ENCODE data around the gene KDM6B.

Gene KDM6B

GRCh38 chr17:7851438-7852261 is 17.6 kb downstream of the KDM6B start:
- H3K4me1 ChIP-seq: peaks cover 3% of the 10 kb centered on the region; the same call in 1 of the 2 replicates
- H3K9me3 ChIP-seq: no peaks in the 10 kb centered on the region
- peak; percentile 87 for DNase-seq
- H3K36me3 ChIP-seq: peaks cover 28% of the 10 kb centered on the region
- no peaks in the 10 kb centered on the region for H3K27me3 ChIP-seq
- TF ChIP-seq, protein P1, sequence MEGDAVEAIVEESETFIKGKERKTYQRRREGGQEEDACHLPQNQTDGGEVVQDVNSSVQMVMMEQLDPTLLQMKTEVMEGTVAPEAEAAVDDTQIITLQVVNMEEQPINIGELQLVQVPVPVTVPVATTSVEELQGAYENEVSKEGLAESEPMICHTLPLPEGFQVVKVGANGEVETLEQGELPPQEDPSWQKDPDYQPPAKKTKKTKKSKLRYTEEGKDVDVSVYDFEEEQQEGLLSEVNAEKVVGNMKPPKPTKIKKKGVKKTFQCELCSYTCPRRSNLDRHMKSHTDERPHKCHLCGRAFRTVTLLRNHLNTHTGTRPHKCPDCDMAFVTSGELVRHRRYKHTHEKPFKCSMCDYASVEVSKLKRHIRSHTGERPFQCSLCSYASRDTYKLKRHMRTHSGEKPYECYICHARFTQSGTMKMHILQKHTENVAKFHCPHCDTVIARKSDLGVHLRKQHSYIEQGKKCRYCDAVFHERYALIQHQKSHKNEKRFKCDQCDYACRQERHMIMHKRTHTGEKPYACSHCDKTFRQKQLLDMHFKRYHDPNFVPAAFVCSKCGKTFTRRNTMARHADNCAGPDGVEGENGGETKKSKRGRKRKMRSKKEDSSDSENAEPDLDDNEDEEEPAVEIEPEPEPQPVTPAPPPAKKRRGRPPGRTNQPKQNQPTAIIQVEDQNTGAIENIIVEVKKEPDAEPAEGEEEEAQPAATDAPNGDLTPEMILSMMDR (IDR thresholded peaks at IDR 0.05; ENCODE audit: low read depth, low read length): peak; percentile 70
- H3K4me3 ChIP-seq (ENCODE audit: low read depth, low read length): no peak overlapping the region

DNA sequence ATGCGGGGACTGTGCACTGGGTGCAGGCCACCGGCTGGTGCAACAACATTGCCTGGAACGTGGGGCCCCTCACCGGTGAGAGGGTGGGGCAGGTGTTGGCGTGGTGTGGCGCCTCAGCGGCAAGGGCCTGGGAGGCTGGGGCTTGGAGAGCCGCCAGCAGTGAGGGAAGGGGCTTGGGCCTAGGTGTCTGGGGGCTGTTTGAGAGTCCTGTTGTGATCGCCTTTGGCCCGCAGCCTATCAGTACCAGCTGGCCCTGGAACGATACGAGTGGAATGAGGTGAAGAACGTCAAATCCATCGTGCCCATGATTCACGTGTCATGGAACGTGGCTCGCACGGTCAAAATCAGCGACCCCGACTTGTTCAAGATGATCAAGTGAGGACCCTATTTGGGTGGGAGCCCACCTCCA is 18.2 kb downstream of the KDM6B start:
- Histone ChIP-seq H3K9me3 (no peaks in the 10 kb centered on the region), H3K4me3 (ENCODE audit: low read depth, low read length) (no peak overlapping the region), H3K36me3 (peaks cover 28% of the 10 kb centered on the region), H3K27me3 (no peaks in the 10 kb centered on the region), H3K4me1 (peaks cover 3% of the 10 kb centered on the region; the same call in 1 of the 2 replicates)
- TF ChIP-seq, protein P1 (IDR thresholded peaks at IDR 0.05; ENCODE audit: low read depth, low read length): no peak
- no peak for DNase-seq

DNA sequence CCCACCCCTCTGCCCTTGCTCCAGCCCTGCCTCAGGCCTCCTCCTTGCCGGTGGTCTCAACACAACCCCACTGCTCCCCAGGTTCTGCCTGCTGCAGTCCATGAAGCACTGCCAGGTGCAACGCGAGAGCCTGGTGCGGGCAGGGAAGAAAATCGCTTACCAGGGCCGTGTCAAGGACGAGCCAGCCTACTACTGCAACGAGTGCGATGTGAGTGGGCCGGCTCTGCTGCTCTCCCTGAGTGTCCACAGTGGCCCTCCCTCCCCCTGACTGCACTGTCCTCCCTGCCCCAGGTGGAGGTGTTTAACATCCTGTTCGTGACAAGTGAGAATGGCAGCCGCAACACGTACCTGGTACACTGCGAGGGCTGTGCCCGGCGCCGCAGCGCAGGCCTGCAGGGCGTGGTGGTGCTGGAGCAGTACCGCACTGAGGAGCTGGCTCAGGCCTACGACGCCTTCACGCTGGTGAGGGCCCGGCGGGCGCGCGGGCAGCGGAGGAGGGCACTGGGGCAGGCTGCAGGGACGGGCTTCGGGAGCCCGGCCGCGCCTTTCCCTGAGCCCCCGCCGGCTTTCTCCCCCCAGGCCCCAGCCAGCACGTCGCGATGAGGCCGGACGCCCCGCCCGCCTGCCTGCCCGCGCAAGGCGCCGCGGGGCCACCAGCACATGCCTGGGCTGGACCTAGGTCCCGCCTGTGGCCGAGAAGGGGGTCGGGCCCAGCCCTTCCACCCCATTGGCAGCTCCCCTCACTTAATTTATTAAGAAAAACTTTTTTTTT is 19.1 kb downstream of the KDM6B start:
- no peak for DNase-seq
- H3K4me3 ChIP-seq (ENCODE audit: low read depth, low read length): no peak overlapping the region
- no peaks in the 10 kb centered on the region for H3K27me3 ChIP-seq
- peaks cover 3% of the 10 kb centered on the region; the same call in 1 of the 2 replicates for H3K4me1 ChIP-seq
- TF ChIP-seq, protein P1 (IDR thresholded peaks at IDR 0.05; ENCODE audit: low read depth, low read length): no peak
- peaks cover 30% of the 10 kb centered on the region for H3K36me3 ChIP-seq
- no peaks in the 10 kb centered on the region for H3K9me3 ChIP-seq

DNA sequence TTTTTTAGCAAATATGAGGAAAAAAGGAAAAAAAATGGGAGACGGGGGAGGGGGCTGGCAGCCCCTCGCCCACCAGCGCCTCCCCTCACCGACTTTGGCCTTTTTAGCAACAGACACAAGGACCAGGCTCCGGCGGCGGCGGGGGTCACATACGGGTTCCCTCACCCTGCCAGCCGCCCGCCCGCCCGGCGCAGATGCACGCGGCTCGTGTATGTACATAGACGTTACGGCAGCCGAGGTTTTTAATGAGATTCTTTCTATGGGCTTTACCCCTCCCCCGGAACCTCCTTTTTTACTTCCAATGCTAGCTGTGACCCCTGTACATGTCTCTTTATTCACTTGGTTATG is 19.6 kb downstream of the KDM6B start:
- no peak for DNase-seq
- peaks cover 3% of the 10 kb centered on the region; the same call in 1 of the 2 replicates for H3K4me1 ChIP-seq
- TF ChIP-seq, protein P1 (IDR thresholded peaks at IDR 0.05; ENCODE audit: low read depth, low read length): no peak
- no peak overlapping the region for H3K4me3 ChIP-seq (ENCODE audit: low read depth, low read length)
- no peaks in the 10 kb centered on the region for H3K9me3 ChIP-seq
- peaks cover 31% of the 10 kb centered on the region for H3K36me3 ChIP-seq
- H3K27me3 ChIP-seq: no peaks in the 10 kb centered on the region

DNA sequence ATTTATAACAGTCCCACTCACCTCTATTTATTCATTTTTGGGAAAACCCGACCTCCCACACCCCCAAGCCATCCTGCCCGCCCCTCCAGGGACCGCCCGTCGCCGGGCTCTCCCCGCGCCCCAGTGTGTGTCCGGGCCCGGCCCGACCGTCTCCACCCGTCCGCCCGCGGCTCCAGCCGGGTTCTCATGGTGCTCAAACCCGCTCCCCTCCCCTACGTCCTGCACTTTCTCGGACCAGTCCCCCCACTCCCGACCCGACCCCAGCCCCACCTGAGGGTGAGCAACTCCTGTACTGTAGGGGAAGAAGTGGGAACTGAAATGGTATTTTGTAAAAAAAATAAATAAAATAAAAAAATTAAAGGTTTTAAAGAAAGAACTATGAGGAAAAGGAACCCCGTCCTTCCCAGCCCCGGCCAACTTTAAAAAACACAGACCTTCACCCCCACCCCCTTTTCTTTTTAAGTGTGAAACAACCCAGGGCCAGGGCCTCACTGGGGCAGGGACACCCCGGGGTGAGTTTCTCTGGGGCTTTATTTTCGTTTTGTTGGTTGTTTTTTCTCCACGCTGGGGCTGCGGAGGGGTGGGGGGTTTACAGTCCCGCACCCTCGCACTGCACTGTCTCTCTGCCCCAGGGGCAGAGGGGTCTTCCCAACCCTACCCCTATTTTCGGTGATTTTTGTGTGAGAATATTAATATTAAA is 20.2 kb downstream of the KDM6B start:
- Histone ChIP-seq H3K4me3 (ENCODE audit: low read depth, low read length) (no peak overlapping the region; the same call in 1 of the 2 replicates), H3K27me3 (no peaks in the 10 kb centered on the region), H3K4me1 (peaks cover 3% of the 10 kb centered on the region; the same call in 1 of the 2 replicates), H3K36me3 (peaks cover 29% of the 10 kb centered on the region), H3K9me3 (no peaks in the 10 kb centered on the region)
- DNase-seq: no peak
- TF ChIP-seq, protein P1 (IDR thresholded peaks at IDR 0.05; ENCODE audit: low read depth, low read length): no peak
